ENCODE data around the gene CCDC92B.
"Not testable (repeated sequence)": the region's sequence is repeated elsewhere in the genome, so short reads cannot be mapped to it uniquely, and the experiment has no call there.

Gene CCDC92B

GRCh38 chr17:2783310-2784030, 34.0 kb upstream of the CCDC92B start:
- peaks cover 4% of the 10 kb centered on the region for H3K4me1 Mint-ChIP-seq (ENCODE audit: low read depth)
- H3K27me3 Mint-ChIP-seq (ENCODE audit: low read depth): peaks cover 23% of the 10 kb centered on the region
- H3K27ac Mint-ChIP-seq: no peak overlapping the region
- H3K36me3 Mint-ChIP-seq (ENCODE audit: low read depth): no peaks in the 10 kb centered on the region
- no peak overlapping the region for H3K4me3 Mint-ChIP-seq
- H3K9me3 Mint-ChIP-seq: no peaks in the 10 kb centered on the region

- Mint-ChIP-seq H3K4me3 (no peak overlapping the region), H3K4me1 (ENCODE audit: low read depth) (peaks cover 4% of the 10 kb centered on the region), H3K27me3 (ENCODE audit: low read depth) (peaks cover 23% of the 10 kb centered on the region), H3K9me3 (no peaks in the 10 kb centered on the region), H3K36me3 (ENCODE audit: low read depth) (no peaks in the 10 kb centered on the region), H3K27ac (no peak overlapping the region)
Measured at GRCh38 chr17:2782055-2782454, 32.6 kb upstream of the CCDC92B start.

- not testable (repeated sequence) for H3K36me3 Mint-ChIP-seq (ENCODE audit: low read depth); H3K27ac Mint-ChIP-seq; H3K9me3 Mint-ChIP-seq; H3K4me1 Mint-ChIP-seq (ENCODE audit: low read depth); H3K4me3 Mint-ChIP-seq
- peaks cover 27% of the 10 kb centered on the region for H3K27me3 Mint-ChIP-seq (ENCODE audit: low read depth)
Measured at GRCh38 chr17:2781598-2781997, 32.1 kb upstream of the CCDC92B start.

- Mint-ChIP-seq H3K27ac (no peak overlapping the region), H3K4me1 (ENCODE audit: low read depth) (peaks cover 4% of the 10 kb centered on the region), H3K9me3 (no peaks in the 10 kb centered on the region), H3K36me3 (ENCODE audit: low read depth) (no peaks in the 10 kb centered on the region), H3K4me3 (no peak overlapping the region), H3K27me3 (ENCODE audit: low read depth) (peaks cover 29% of the 10 kb centered on the region)
Measured at GRCh38 chr17:2780931-2781454, 31.5 kb upstream of the CCDC92B start.

GRCh38 chr17:2780256-2780655, 30.8 kb upstream of the CCDC92B start:
- Mint-ChIP-seq H3K27ac (no peak overlapping the region), H3K36me3 (ENCODE audit: low read depth) (no peaks in the 10 kb centered on the region), H3K27me3 (ENCODE audit: low read depth) (peaks cover 32% of the 10 kb centered on the region), H3K4me3 (no peak overlapping the region), H3K9me3 (no peaks in the 10 kb centered on the region), H3K4me1 (ENCODE audit: low read depth) (peaks cover 2% of the 10 kb centered on the region)

GRCh38 chr17:2779545-2779944, 30.1 kb upstream of the CCDC92B start:
- Mint-ChIP-seq H3K27me3 (ENCODE audit: low read depth) (peaks cover 40% of the 10 kb centered on the region), H3K36me3 (ENCODE audit: low read depth) (no peaks in the 10 kb centered on the region), H3K4me3 (no peak overlapping the region), H3K4me1 (ENCODE audit: low read depth) (peaks cover 2% of the 10 kb centered on the region), H3K27ac (no peak overlapping the region), H3K9me3 (no peaks in the 10 kb centered on the region)

GRCh38 chr17:2778489-2778888, 29.0 kb upstream of the CCDC92B start:
- no peaks in the 10 kb centered on the region for H3K36me3 Mint-ChIP-seq (ENCODE audit: low read depth)
- H3K27me3 Mint-ChIP-seq (ENCODE audit: low read depth): peaks cover 47% of the 10 kb centered on the region
- no peak overlapping the region for H3K4me3 Mint-ChIP-seq
- H3K27ac Mint-ChIP-seq: no peak overlapping the region
- H3K9me3 Mint-ChIP-seq: no peaks in the 10 kb centered on the region
- H3K4me1 Mint-ChIP-seq (ENCODE audit: low read depth): peaks cover 2% of the 10 kb centered on the region

- Mint-ChIP-seq H3K4me3 (no peak overlapping the region), H3K27ac (no peak overlapping the region), H3K4me1 (ENCODE audit: low read depth) (peaks cover 2% of the 10 kb centered on the region), H3K36me3 (ENCODE audit: low read depth) (no peaks in the 10 kb centered on the region), H3K27me3 (ENCODE audit: low read depth) (peaks cover 57% of the 10 kb centered on the region), H3K9me3 (no peaks in the 10 kb centered on the region)
Measured at GRCh38 chr17:2777242-2777867, 27.9 kb upstream of the CCDC92B start.

- Mint-ChIP-seq H3K9me3 (no peaks in the 10 kb centered on the region), H3K4me1 (ENCODE audit: low read depth) (peaks cover 2% of the 10 kb centered on the region), H3K36me3 (ENCODE audit: low read depth) (no peaks in the 10 kb centered on the region), H3K27ac (no peak overlapping the region), H3K27me3 (ENCODE audit: low read depth) (peaks cover 57% of the 10 kb centered on the region), H3K4me3 (no peak overlapping the region)
Measured at GRCh38 chr17:2776589-2777241, 27.3 kb upstream of the CCDC92B start.

GRCh38 chr17:2775206-2775605, 25.8 kb upstream of the CCDC92B start:
- H3K9me3 Mint-ChIP-seq: no peaks in the 10 kb centered on the region
- no peak overlapping the region for H3K27ac Mint-ChIP-seq
- no peaks in the 10 kb centered on the region for H3K36me3 Mint-ChIP-seq (ENCODE audit: low read depth)
- no peak overlapping the region for H3K4me3 Mint-ChIP-seq
- peaks cover 57% of the 10 kb centered on the region for H3K27me3 Mint-ChIP-seq (ENCODE audit: low read depth)
- H3K4me1 Mint-ChIP-seq (ENCODE audit: low read depth): peaks cover 2% of the 10 kb centered on the region

- H3K36me3 Mint-ChIP-seq (ENCODE audit: low read depth): no peaks in the 10 kb centered on the region
- peaks cover 3% of the 10 kb centered on the region for H3K4me1 Mint-ChIP-seq (ENCODE audit: low read depth)
- H3K27me3 Mint-ChIP-seq (ENCODE audit: low read depth): peaks cover 23% of the 10 kb centered on the region
- no peak overlapping the region for H3K4me3 Mint-ChIP-seq
- no peak overlapping the region for H3K27ac Mint-ChIP-seq
- H3K9me3 Mint-ChIP-seq: no peaks in the 10 kb centered on the region
Measured at GRCh38 chr17:2770129-2770528, 20.7 kb upstream of the CCDC92B start.

GRCh38 chr17:2758870-2759269, 9.4 kb upstream of the CCDC92B start:
- H3K9me3 Mint-ChIP-seq: no peaks in the 10 kb centered on the region
- H3K27ac Mint-ChIP-seq: no peak overlapping the region
- no peak overlapping the region for H3K4me3 Mint-ChIP-seq
- H3K36me3 Mint-ChIP-seq (ENCODE audit: low read depth): no peaks in the 10 kb centered on the region
- H3K27me3 Mint-ChIP-seq (ENCODE audit: low read depth): peaks cover 39% of the 10 kb centered on the region
- H3K4me1 Mint-ChIP-seq (ENCODE audit: low read depth): no peaks in the 10 kb centered on the region

- Mint-ChIP-seq H3K27me3 (ENCODE audit: low read depth) (peaks cover 58% of the 10 kb centered on the region), H3K4me1 (ENCODE audit: low read depth) (no peaks in the 10 kb centered on the region), H3K36me3 (ENCODE audit: low read depth) (no peaks in the 10 kb centered on the region), H3K4me3 (no peak overlapping the region), H3K9me3 (no peaks in the 10 kb centered on the region), H3K27ac (no peak overlapping the region)
Measured at GRCh38 chr17:2755891-2756724, 6.7 kb upstream of the CCDC92B start.

GRCh38 chr17:2751491-2751890, 2.0 kb upstream of the CCDC92B start:
- no peaks in the 10 kb centered on the region for H3K36me3 Mint-ChIP-seq (ENCODE audit: low read depth)
- H3K27ac Mint-ChIP-seq: no peak overlapping the region
- H3K4me3 Mint-ChIP-seq: no peak overlapping the region
- H3K9me3 Mint-ChIP-seq: no peaks in the 10 kb centered on the region
- H3K27me3 Mint-ChIP-seq (ENCODE audit: low read depth): peaks cover 61% of the 10 kb centered on the region
- H3K4me1 Mint-ChIP-seq (ENCODE audit: low read depth): no peaks in the 10 kb centered on the region

Measured in T-helper 1 cell treated with Interleukin-12 subunit alpha and Interleukin-12 subunit beta and Interleukin-4 antibody, amounts not matched to agents 30 μg/mL and 1 μg/mL, for 36 hours (primary cell).